Motor neuron (in vitro differentiated cells): ENCODE measurements around the gene ARHGEF16. TPM values are rescaled to one million over a fixed set of nuclear protein-coding genes. Genes with fewer than 3 reads are reported as not detected.
A peak's percentile ranks its signal among the peaks of the same experiment; 100 is the strongest.

Experiments used
- ATAC-seq, 8 experiments: fragments of 200-7000 bp; cut with Tn5 transposase; replicated peaks in 6 of 8; 2 replicates each; pipeline ENCODE4 v1.8.0; 2021; ENCODE audit warnings: mild to moderate bottlenecking in 8 of 8, moderate library complexity in 8 of 8
- H3K27ac ChIP-seq, 2 donors: fragments of 250-450 bp; sonication (Bioruptor Pico); 2 replicates each; pipeline ENCODE4 v1.9.0; 2021; ENCODE audit warnings: antibody characterized with exemption in 2 of 2, mild to moderate bottlenecking in 2 of 2, moderate library complexity in 1 of 2
- H3K4me1 ChIP-seq, 2 donors: fragments of 250-450 bp; sonication (Bioruptor Pico); replicated peaks in 1 of 2; 2 replicates each; pipeline ENCODE4 v1.6.1; 2021; ENCODE audit warnings: antibody characterized with exemption in 2 of 2, mild to moderate bottlenecking in 2 of 2, moderate library complexity in 1 of 2
- H3K4me3 ChIP-seq, 5 donors: fragments of 250-450 bp; sonication (Bioruptor Pico); 2 replicates each; pipeline ENCODE4 v1.9.0; 2021; ENCODE audit warnings: antibody characterized with exemption in 5 of 5, mild to moderate bottlenecking in 5 of 5, moderate library complexity in 4 of 5
- WGBS, 10 experiments: fragments of 450-650 bp; shearing (Covaris generic); methylation state at CpG; one replicate each; pipeline ENCODE4 v1.0.0; 2022; 5-methylcytosine and 5-hydroxymethylcytosine counted together
- in situ Hi-C, 9 experiments: fragments of 400-800 bp; cut with MboI; loops; one replicate each; pipeline ENCODE4 v1.15.0; 2021; ENCODE audit warnings: low sequenced_read_pairs in 9 of 9, low pct_unique_long_range_greater_than_20kb in 2 of 9; ENCODE audit not compliant: unreplicated experiment in 9 of 9
- total RNA-seq, 8 experiments: library from RNA; unstranded; fragments of 300-600 nt; gene quantifications; 2 replicates each; pipeline versions ENCODE4 v1.2.3 to v1.2.4, GENCODE V29; 2022

The ARHGEF16 gene
- total RNA-seq, 8 experiments from 2014 or later: 0.41 to 4.9 (median 1.1) TPM

- Histone ChIP-seq H3K4me3 (no peak overlapping the region), H3K27ac (no peak overlapping the region), H3K4me1 (peaks cover 25 to 27% of the 10 kb centered on the region in 2 donors)
- in situ Hi-C loops: no loop called here
- no peak for ATAC-seq
- 84 to 100% (median 100%) methylated on average over 1 to 12 of the region's 34 CpGs; no CpG with 5 or more reads in 7 of the 10 experiments for WGBS, 10 experiments
Measured at GRCh38 chr1:3468236-3469103, 14.0 kb downstream of the ARHGEF16 start.

- ATAC-seq: no peak
- H3K4me1 ChIP-seq: peaks cover 25 to 27% of the 10 kb centered on the region in 2 donors
- no peak overlapping the region for H3K4me3 ChIP-seq
- WGBS, 10 experiments: 86 to 97% (median 91%) methylated on average over 5 to 6 of the region's 31 CpGs; no CpG with 5 or more reads in 7 of the 10 experiments
- in situ Hi-C loops: no loop called here
- H3K27ac ChIP-seq: no peak overlapping the region
Measured at GRCh38 chr1:3469104-3469848, 14.8 kb downstream of the ARHGEF16 start.

DNA sequence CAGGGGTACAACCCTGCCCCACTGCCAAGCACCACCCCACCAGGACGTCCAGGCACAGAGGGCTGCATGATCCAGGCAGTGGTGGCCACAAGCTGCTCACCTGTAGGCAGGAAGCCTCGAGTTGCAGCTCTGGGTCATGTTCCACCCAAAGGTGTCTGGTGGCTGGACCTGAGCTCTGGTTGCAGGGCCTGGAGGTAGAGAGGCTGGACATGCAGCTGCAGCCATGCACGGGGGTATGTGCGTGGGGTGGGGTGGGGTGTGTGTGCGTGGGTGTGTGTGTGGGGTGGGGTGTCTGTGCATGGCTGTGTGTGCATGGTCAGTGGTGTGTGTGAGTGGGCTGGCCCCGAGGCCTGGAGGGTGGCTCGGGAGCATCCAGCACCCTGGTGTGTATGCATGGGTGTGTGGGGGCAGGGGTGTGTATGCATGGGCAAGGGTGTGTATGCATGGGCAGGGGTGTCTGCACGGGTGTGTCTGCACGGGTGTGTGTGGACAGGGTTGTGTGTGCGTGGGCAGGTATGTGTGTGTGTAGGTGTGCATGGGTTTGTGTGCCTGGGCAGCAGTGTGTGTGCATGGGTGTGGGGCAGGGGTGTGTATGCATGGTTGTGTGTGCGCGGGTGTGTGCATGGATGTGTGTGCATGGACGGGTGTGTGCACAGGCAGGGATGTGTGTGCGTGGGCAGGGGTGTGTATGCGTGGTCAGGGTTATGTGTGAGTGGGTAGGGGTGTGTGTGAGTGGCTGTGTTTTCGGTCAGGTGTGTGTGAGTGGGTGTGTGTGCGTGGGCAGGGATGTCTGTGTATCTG lies 15.6 kb downstream of the ARHGEF16 start:
- ATAC-seq: no peak
- no peak overlapping the region for H3K27ac ChIP-seq
- 91 to 95% methylated on average over 4 to 10 of the region's 17 CpGs; no CpG with 5 or more reads in 8 of the 10 experiments for WGBS, 10 experiments
- H3K4me1 ChIP-seq: peaks cover 25 to 27% of the 10 kb centered on the region in 2 donors
- no peak overlapping the region for H3K4me3 ChIP-seq
- in situ Hi-C loops: no loop called here

GRCh38 chr1:3470650-3471355 lies 16.3 kb downstream of the ARHGEF16 start:
- H3K4me1 ChIP-seq: peaks cover 22 to 26% of the 10 kb centered on the region in 2 donors

DNA sequence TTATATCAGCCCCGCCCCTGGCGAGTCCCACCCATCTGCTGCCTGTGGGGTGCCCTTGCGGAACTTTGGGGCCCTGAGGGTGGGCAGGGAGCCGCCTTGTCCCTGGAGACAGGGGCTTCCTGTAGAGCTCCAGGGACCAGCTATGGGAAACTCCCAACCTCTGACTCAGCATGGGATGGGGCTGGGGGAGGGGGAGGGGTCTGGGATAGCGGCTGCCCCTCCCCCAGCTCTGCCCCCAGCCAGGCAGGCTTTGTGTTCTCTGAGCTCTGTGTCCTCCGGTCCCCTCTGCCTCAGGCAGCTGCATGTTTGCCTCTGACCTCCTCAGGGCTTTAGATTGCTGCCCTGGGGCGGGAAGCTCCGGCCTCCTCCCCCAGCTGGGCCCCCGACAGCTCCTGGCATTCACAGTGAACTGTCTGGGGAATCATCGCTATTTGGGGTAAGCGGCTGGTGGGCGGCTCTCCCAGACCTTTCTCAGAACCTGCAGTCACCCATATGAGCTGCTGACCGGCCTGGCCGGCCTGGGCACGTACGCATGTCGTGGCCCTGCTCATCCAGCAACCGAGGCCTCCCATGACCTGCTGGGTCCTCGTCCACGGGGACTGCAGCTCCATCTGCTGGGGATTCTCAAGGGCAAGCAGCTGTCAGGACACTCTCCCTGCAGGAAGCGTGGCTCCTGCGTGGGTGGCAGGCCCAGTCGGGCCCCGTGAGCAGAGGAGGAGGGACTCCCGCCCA lies 17.1 kb downstream of the ARHGEF16 start:
- in situ Hi-C loops: no loop called here
- H3K4me1 ChIP-seq: peaks cover 19 to 24% of the 10 kb centered on the region in 2 donors
- ATAC-seq: peak; percentile 43 to 85 (median 84)
- H3K4me3 ChIP-seq: no peak overlapping the region
- WGBS, 10 experiments: 6 to 20% (median 18%) methylated on average over 1 to 15 of the region's 25 CpGs; no CpG with 5 or more reads in 7 of the 10 experiments
- peak overlapping the region; percentile 73 to 91 for H3K27ac ChIP-seq

More at GRCh38 chr1:3470650-3471355, 16.3 kb downstream of the ARHGEF16 start:
- no peak overlapping the region for H3K4me3 ChIP-seq
- peak overlapping the region; percentile 73 to 91 for H3K27ac ChIP-seq
- no peak for ATAC-seq
- in situ Hi-C loops: no loop called here
- WGBS, 10 experiments: 37 to 100% (median 83%) methylated on average over 2 to 6 of the region's 22 CpGs; no CpG with 5 or more reads in 7 of the 10 experiments

- H3K27ac ChIP-seq: peak overlapping the region; percentile 73 to 91
- in situ Hi-C loops: no loop called here
- H3K4me3 ChIP-seq: no peak overlapping the region
- WGBS, 10 experiments: 48 to 100% (median 70%) methylated on average over 1 to 11 of the region's 25 CpGs; no CpG with 5 or more reads in 3 of the 10 experiments
- ATAC-seq: no peak
- peaks cover 19 to 24% of the 10 kb centered on the region in 2 donors for H3K4me1 ChIP-seq
Measured at GRCh38 chr1:3472088-3472850, 17.8 kb downstream of the ARHGEF16 start.

- H3K4me1 ChIP-seq: peaks cover 19 to 24% of the 10 kb centered on the region in 2 donors
- H3K27ac ChIP-seq: no peak overlapping the region
- no peak for ATAC-seq
- 71 to 94% (median 92%) methylated on average over 2 to 7 of the region's 17 CpGs; no CpG with 5 or more reads in 6 of the 10 experiments for WGBS, 10 experiments
- in situ Hi-C loops: no loop called here
- no peak overlapping the region for H3K4me3 ChIP-seq
Measured at GRCh38 chr1:3472906-3473305, 18.4 kb downstream of the ARHGEF16 start.

DNA sequence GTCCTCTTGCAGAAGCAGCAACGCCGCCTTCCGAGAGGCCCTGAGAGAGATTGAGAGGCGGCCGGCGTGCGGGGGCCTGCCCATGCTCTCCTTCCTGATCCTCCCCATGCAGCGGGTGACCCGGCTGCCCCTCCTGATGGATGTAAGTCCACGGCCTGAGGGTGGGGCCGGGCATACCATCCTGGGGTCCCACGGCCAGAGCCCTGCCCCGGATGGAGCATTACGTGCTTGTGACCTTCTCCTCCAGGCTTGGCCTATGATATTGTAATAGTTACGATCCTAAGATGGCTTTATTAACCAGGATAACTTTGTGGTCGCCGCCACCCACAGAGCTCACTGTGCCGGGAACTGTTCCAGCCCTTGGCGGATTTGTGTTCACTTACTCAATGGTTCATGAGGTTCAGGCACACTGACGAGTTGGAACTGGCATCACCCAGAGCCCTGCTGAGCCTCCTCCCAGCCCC lies 18.9 kb downstream of the ARHGEF16 start:
- WGBS, 10 experiments: 0 to 94% (median 76%) methylated on average over 1 to 19 of the region's 20 CpGs; no CpG with 5 or more reads in 4 of the 10 experiments
- ATAC-seq: peak in 1 of 8 experiments; percentile 22
- peaks cover 19 to 24% of the 10 kb centered on the region in 2 donors for H3K4me1 ChIP-seq
- in situ Hi-C loops: no loop called here
- no peak overlapping the region for H3K4me3 ChIP-seq
- H3K27ac ChIP-seq: no peak overlapping the region

DNA sequence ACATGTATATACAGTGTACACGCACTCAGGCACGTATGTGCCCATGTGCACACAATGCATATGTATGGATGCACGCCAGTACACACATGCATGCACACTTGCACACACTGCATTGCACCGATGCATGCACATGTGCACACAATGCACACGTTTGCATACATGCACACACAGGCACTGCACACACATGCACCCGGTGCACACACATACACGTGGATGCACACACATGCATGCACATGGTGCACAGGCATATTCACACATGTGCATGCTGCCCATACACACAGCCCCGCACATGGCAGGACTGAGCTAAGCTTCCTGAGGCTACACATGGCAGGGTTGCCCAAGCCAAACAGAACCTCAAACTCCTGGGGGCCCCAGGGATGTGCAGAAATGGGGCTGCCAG lies 19.6 kb downstream of the ARHGEF16 start:
- 16 to 100% (median 95%) methylated on average over 2 to 7 of the region's 8 CpGs; no CpG with 5 or more reads in 5 of the 10 experiments for WGBS, 10 experiments

DNA sequence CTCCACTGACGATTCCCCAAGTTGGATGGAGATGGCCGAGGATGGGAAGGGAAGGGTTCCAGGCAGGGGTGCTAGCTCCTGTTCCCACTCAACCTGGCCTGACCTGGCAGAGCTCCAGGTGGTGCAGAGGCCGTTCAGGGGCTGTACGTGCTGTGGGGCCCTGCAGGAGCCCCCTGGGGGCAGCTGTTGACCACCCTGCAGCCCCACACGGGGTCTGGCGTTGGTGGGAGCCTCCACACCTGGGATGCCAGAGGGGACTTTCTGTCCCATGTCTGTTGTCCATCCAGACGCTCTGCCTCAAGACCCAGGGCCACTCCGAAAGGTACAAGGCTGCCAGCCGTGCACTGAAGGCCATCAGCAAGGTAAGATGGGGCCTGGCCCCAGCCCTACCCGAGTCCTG lies 20.0 kb downstream of the ARHGEF16 start:
- WGBS, 10 experiments: 0 to 70% (median 0%) methylated on average over 1 to 5 of the region's 10 CpGs; no CpG with 5 or more reads in 5 of the 10 experiments
- in situ Hi-C loops: no loop called here
- Histone ChIP-seq H3K27ac (no peak overlapping the region), H3K4me1 (peaks cover 19 to 24% of the 10 kb centered on the region in 2 donors), H3K4me3 (no peak overlapping the region)
- ATAC-seq: no peak

More for the DNA sequence above, 19.6 kb downstream of the ARHGEF16 start:
- Histone ChIP-seq H3K4me1 (peaks cover 19 to 24% of the 10 kb centered on the region in 2 donors), H3K4me3 (no peak overlapping the region), H3K27ac (no peak overlapping the region)
- in situ Hi-C loops: no loop called here
- no peak for ATAC-seq
